ENCODE results near the gene ANGEL1.

DNA sequence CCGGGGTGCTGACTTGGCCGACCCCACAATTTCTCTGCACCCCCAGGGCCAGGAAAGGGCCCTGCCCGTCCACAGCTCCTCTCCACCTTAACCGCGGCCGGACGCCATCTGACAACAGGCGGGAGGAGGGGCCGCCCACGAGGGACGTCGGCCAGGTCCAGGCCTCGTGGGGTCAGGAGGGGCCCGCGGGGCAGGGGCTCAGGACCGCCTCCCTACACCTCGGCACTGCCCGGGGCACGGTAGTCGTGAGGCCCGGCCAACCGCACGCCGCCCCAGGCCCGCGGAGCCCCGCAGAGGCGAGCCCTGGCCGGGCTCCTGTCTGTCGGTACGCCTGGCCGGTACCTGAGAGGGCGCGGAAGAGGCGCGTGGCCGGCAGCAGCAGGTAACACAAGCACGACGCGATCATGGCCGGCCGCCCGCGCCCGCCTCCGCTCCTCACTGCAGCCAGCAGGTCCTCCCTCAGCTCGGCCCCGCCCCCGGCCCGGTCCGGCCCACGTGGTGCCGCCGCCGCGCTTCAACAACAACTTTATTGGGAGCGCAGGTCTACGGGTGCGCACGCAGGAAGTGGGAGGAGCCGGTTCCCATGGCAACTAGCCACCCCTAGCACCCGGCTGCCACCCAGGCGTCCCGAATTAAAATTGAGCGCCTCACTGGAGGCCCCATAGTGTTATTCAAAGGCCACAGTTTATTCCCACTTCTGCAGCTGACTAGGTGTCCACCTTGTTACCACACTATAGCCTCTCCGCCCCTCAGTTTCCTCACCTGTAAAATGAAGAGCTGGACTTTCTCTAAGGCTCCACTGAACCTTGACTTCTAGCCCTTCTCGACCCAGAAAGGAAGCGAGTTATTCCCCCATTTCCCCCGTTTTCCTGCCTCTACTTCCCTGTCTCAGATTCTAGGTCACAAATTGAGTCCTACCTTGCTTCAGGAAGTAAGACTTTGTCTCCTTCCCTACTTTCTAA is at the start of gene ANGEL1:
- TF ChIP-seq, protein P1, sequence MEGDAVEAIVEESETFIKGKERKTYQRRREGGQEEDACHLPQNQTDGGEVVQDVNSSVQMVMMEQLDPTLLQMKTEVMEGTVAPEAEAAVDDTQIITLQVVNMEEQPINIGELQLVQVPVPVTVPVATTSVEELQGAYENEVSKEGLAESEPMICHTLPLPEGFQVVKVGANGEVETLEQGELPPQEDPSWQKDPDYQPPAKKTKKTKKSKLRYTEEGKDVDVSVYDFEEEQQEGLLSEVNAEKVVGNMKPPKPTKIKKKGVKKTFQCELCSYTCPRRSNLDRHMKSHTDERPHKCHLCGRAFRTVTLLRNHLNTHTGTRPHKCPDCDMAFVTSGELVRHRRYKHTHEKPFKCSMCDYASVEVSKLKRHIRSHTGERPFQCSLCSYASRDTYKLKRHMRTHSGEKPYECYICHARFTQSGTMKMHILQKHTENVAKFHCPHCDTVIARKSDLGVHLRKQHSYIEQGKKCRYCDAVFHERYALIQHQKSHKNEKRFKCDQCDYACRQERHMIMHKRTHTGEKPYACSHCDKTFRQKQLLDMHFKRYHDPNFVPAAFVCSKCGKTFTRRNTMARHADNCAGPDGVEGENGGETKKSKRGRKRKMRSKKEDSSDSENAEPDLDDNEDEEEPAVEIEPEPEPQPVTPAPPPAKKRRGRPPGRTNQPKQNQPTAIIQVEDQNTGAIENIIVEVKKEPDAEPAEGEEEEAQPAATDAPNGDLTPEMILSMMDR (IDR thresholded peaks at IDR 0.05; ENCODE audit: poor library complexity): no peak
- TF ChIP-seq EZH2phosphoT487 (IDR thresholded peaks at IDR 0.05; ENCODE audit: low read depth, severe bottlenecking, unreplicated experiment): no peak
